WTC11 (cell line): Measurements from ENCODE around the gene SETD1B.

Experiments used
- KAT7 ChIP-seq: sonication (generic); formaldehyde crosslinking; IDR thresholded peaks from 2 replicates; pipeline ENCODE4 v1.8.1; 2023; ENCODE audit warnings: missing genetic modification reagents, mild to moderate bottlenecking, borderline replicate concordance
- ZNF138 ChIP-seq: sonication (generic); formaldehyde crosslinking; conservative IDR thresholded peaks from 2 replicates; pipeline ENCODE4 v1.8.1; 2022; ENCODE audit warnings: mild to moderate bottlenecking, moderate library complexity, missing genetic modification reagents
- TF ChIP-seq, protein P1 (sequence below): sonication (generic); formaldehyde crosslinking; conservative IDR thresholded peaks from 2 replicates; pipeline ENCODE4 v1.8.1; 2022; ENCODE audit warnings: mild to moderate bottlenecking, missing genetic modification reagents

DNA sequence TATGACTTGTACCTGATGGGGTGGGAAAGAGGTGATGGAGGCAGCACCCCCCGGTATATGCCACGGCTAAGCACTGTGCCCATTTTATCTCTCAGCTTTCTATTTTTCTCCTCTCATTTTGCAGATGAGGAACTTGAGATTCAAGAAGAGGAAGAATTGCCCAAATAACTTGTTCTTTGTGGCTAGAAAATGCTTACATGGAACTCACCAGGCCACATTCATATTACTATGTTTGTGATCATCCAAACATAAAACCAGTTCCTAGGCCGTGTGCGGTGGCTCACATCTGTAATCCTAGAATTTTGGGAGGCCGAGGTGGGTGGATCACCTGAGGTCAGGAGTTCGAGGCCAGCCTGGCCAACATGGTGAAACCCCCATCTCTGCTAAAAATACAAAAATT lies 70.3 kb downstream of the SETD1B start:
- TF ChIP-seq KAT7 (CRISPR knock-in tag), result no peak
- TF ChIP-seq, protein P1, sequence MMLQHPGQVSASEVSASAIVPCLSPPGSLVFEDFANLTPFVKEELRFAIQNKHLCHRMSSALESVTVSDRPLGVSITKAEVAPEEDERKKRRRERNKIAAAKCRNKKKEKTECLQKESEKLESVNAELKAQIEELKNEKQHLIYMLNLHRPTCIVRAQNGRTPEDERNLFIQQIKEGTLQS (CRISPR knock-in tag), result no peak
- TF ChIP-seq ZNF138 (CRISPR knock-in tag), result no peak
